ENCODE data around the gene IGFBP2. TPM values are rescaled to one million over a fixed set of nuclear protein-coding genes. Genes with fewer than 3 reads are reported as not detected.

The IGFBP2 gene
- total RNA-seq, 4 donors from 2014 or later = 113 to 207 (median 167) TPM

- H3K4me3 ChIP-seq = no peak overlapping the region
- no peaks in the 10 kb centered on the region for H3K9me3 ChIP-seq
- H3K27ac ChIP-seq = peak overlapping the region; percentile 18 to 55 (median 40)
- peaks cover 0 to 44% (median 0%) of the 10 kb centered on the region in 3 donors for H3K36me3 ChIP-seq
- TF ChIP-seq CTCF (IDR thresholded peaks at IDR 0.05) = no peak
- no peak for TF ChIP-seq POLR2A (IDR thresholded peaks at IDR 0.05)
- peak; percentile 6 for DNase-seq
- H3K27me3 ChIP-seq = no peaks in the 10 kb centered on the region
- H3K4me1 ChIP-seq = peaks cover 14 to 29% (median 14%) of the 10 kb centered on the region in 3 donors
- intact Hi-C loops (cut with DNase I) = no loop called here
- WGBS, 2 donors = 42% methylated on average over 4 of the region's 7 CpGs; no CpG with 5 or more reads in 1 of the 2 donors
These were observed 32.0 kb downstream of the IGFBP2 start for GRCh38 chr2:216665242-216665641.

GRCh38 chr2:216665717-216666116, 32.5 kb downstream of the IGFBP2 start:
- DNase-seq = no peak
- Histone ChIP-seq H3K27ac (peak overlapping the region; percentile 28 to 50 (median 35)), H3K36me3 (peaks cover 0 to 40% (median 0%) of the 10 kb centered on the region in 3 donors), H3K4me3 (no peak overlapping the region), H3K4me1 (peaks cover 14 to 26% (median 14%) of the 10 kb centered on the region in 3 donors), H3K27me3 (no peaks in the 10 kb centered on the region), H3K9me3 (no peaks in the 10 kb centered on the region)
- TF ChIP-seq CTCF (IDR thresholded peaks at IDR 0.05) (peak in 1 of 6 experiments; percentile 4), POLR2A (IDR thresholded peaks at IDR 0.05) (no peak)
- WGBS, 2 donors = 26 to 30% methylated on average over 7 to 8 of the region's 12 CpGs
- intact Hi-C loops (cut with DNase I) = loop anchor here (2.0 kb wide), 1 partner anchor 151 kb away; no protein-coding TSS in a partner anchor

DNA sequence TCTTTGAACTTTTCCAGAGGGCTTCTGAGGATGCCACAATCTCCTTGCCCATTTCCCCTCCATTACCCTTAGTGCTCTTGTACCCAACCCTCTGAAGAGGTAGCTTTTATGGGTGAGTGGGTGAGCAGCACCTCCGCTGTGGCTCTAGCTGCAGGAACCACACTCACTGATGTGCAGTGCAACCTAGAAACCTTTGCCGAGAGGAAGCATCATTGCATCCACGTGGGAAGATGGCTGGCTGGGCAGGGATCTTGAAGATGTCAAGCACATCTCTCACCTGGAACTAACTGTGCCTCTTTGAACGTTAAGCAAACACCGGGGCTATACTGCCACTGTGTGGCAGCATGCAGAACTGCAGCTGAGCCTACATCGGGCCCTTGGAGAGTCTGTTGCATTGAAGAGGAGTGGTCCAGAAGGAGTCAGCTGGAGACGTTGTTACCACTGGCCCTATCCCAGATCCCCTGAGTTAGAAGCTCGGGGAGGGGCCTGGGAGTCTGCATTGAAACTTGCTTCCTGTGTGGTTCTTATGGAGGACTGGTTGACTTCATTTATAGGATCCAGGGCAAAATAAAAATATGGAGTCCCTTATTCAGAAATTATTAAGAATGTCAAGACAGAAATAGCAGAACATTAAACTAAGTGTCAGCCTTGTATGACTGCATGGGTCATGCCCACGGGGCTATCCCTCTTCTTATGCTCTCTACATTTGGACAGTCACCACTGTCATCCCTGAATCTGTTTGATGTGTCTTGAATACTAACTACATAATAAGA, 33.4 kb downstream of the IGFBP2 start:
- no peak for DNase-seq

GRCh38 chr2:216670266-216671080, 37.3 kb downstream of the IGFBP2 start:
- intact Hi-C loops (cut with DNase I) = no loop called here
- Histone ChIP-seq H3K36me3 (peaks cover 0 to 14% (median 0%) of the 10 kb centered on the region in 3 donors), H3K27me3 (no peaks in the 10 kb centered on the region), H3K4me3 (no peak overlapping the region), H3K9me3 (no peaks in the 10 kb centered on the region), H3K4me1 (peaks cover 7 to 11% (median 10%) of the 10 kb centered on the region in 3 donors), H3K27ac (peak overlapping the region in 1 of 4 donors; percentile 0)
- no peak for DNase-seq
- 61 to 67% methylated on average over 13 to 14 of the region's 17 CpGs for WGBS, 2 donors
- TF ChIP-seq CTCF (IDR thresholded peaks at IDR 0.05) (no peak), POLR2A (IDR thresholded peaks at IDR 0.05) (no peak)

More for the DNA sequence above, 33.4 kb downstream of the IGFBP2 start:
- H3K27me3 ChIP-seq = no peaks in the 10 kb centered on the region
- H3K4me1 ChIP-seq = peaks cover 14 to 26% (median 14%) of the 10 kb centered on the region in 3 donors
- H3K4me3 ChIP-seq = no peak overlapping the region
- H3K27ac ChIP-seq = no peak overlapping the region
- TF ChIP-seq POLR2A (IDR thresholded peaks at IDR 0.05) (no peak), CTCF (IDR thresholded peaks at IDR 0.05) (peak; percentile 82 to 99 (median 98))
- no peaks in the 10 kb centered on the region for H3K9me3 ChIP-seq
- WGBS, 2 donors = 9 to 40% methylated on average over 3 to 6 of the region's 9 CpGs
- intact Hi-C loops (cut with DNase I) = loop anchor here (2.0 kb wide), 1 partner anchor 152 kb away; no protein-coding TSS in a partner anchor
- H3K36me3 ChIP-seq = peaks cover 0 to 30% (median 0%) of the 10 kb centered on the region in 3 donors

All from esophagus squamous epithelium (tissue), 5 donors.